ENCODE measurements around the gene LSAMP. TPM values are rescaled to one million over a fixed set of nuclear protein-coding genes. Genes with fewer than 3 reads are reported as not detected.

Gene LSAMP
- total and polyA plus RNA-seq, 2 of the 13 experiments (the other 11 are each of a cell fraction or from before 2014, with no cell fraction given): not detected

GRCh38 chr3:115843206-115843605, 602.1 kb downstream of the LSAMP start (continued):
- TF ChIP-seq ZHX1 (CRISPR knock-in tag; IDR thresholded peaks at IDR 0.05; ENCODE audit: low read depth) (no peak), ATF6 (CRISPR knock-in tag; conservative IDR thresholded peaks at IDR 0.05) (no peak), NPAS2 (CRISPR knock-in tag; IDR thresholded peaks at IDR 0.05; ENCODE audit: borderline replicate concordance) (no peak), ZSCAN31 (CRISPR knock-in tag; IDR thresholded peaks at IDR 0.05; ENCODE audit: low read depth) (no peak), ZNF121 (CRISPR knock-in tag; IDR thresholded peaks at IDR 0.05) (0 out of 2 replicates have a peak, but pooled peaks have one; percentile 14), CREB3 (CRISPR knock-in tag; IDR thresholded peaks at IDR 0.05) (no peak), ZSCAN12 (CRISPR knock-in tag; IDR thresholded peaks at IDR 0.05) (no peak), THAP7 (CRISPR knock-in tag; IDR thresholded peaks at IDR 0.05) (no peak), ZNF281 (CRISPR knock-in tag; IDR thresholded peaks at IDR 0.05; ENCODE audit: borderline replicate concordance) (no peak), THAP11 (CRISPR knock-in tag; IDR thresholded peaks at IDR 0.05) (peak; percentile 24; the same call in 1 of the 2 replicates), ZBTB7A (CRISPR knock-in tag; IDR thresholded peaks at IDR 0.05) (no peak), FOXK1 (CRISPR knock-in tag; IDR thresholded peaks at IDR 0.05; ENCODE audit: borderline replicate concordance, low read depth) (peak; percentile 64), KMT2B (CRISPR knock-in tag; IDR thresholded peaks at IDR 0.05) (no peak), ZNF224 (CRISPR knock-in tag; IDR thresholded peaks at IDR 0.05) (no peak), RBFOX2 (IDR thresholded peaks at IDR 0.05; ENCODE audit: low read depth, low read length) (no peak), BCLAF1 (IDR thresholded peaks at IDR 0.05) (no peak)

Data from HepG2 (cell line).